Mesendoderm (in vitro differentiated cells): ENCODE results near the gene NPFFR1.

Experiments
- DNase-seq: peaks from one replicate; pipeline ENCODE4 v3.0.0; 2013
- H2AK5ac ChIP-seq: 2 replicates; pipeline ENCODE4 v1.6.1; 2013; ENCODE audit warnings: low read length, inconsistent platforms
- H2BK120ac ChIP-seq: 2 replicates; pipeline ENCODE4 v1.6.1; 2013; ENCODE audit warnings: low read depth, mild to moderate bottlenecking, low read length, moderate library complexity, mixed read lengths
- H2BK15ac ChIP-seq: replicated peaks from 2 replicates; pipeline ENCODE4 v1.6.1; 2013; ENCODE audit warnings: low read depth, mild to moderate bottlenecking, moderate library complexity
- H2BK5ac ChIP-seq: 2 replicates; pipeline ENCODE4 v1.6.1; 2013; ENCODE audit warnings: low read length, inconsistent platforms
- H3K18ac ChIP-seq: 2 replicates; pipeline ENCODE4 v1.6.1; 2013; ENCODE audit warnings: mild to moderate bottlenecking, low read length, mixed read lengths
- H3K23ac ChIP-seq: one replicate; pipeline ENCODE4 v1.6.1; 2013; ENCODE audit warnings: low read length
- H3K27ac ChIP-seq: 2 replicates; pipeline ENCODE4 v1.5.1; 2013; ENCODE audit warnings: low read depth, mild to moderate bottlenecking, inconsistent platforms, low read length, moderate library complexity
- H3K27me3 ChIP-seq: 2 replicates; pipeline ENCODE4 v1.6.1; 2013; ENCODE audit warnings: low read length, control low read depth, mild to moderate bottlenecking, inconsistent platforms; ENCODE audit not compliant: insufficient read depth, poor library complexity
- H3K36me3 ChIP-seq: 2 replicates; pipeline ENCODE4 v1.6.1; 2013; ENCODE audit warnings: low read length, inconsistent platforms; ENCODE audit not compliant: control insufficient read depth, insufficient read depth
- H3K4ac ChIP-seq: one replicate; pipeline ENCODE4 v1.6.1; 2013; ENCODE audit warnings: low read depth, mild to moderate bottlenecking, low read length, moderate library complexity
- H3K4me1 ChIP-seq: 2 replicates; pipeline ENCODE4 v1.6.1; 2013; ENCODE audit warnings: low read depth, low read length, inconsistent platforms; ENCODE audit not compliant: control insufficient read depth
- H3K4me2 ChIP-seq: 2 replicates; pipeline ENCODE4 v1.6.1; 2013; ENCODE audit warnings: low read length
- H3K4me3 ChIP-seq: 2 replicates; pipeline ENCODE4 v1.5.1; 2013; ENCODE audit warnings: mild to moderate bottlenecking, low read length
- H3K56ac ChIP-seq: one replicate; pipeline ENCODE4 v1.6.1; 2013; ENCODE audit warnings: low read length
- H3K79me1 ChIP-seq: 2 replicates; pipeline ENCODE4 v1.6.1; 2013; ENCODE audit warnings: low read length, inconsistent platforms
- H3K79me2 ChIP-seq: 2 replicates; pipeline ENCODE4 v1.6.1; 2013; ENCODE audit warnings: mild to moderate bottlenecking, low read length; ENCODE audit not compliant: control insufficient read depth, insufficient read depth
- H3K9ac ChIP-seq: 2 replicates; pipeline ENCODE4 v1.6.1; 2013; ENCODE audit warnings: low read length, inconsistent platforms
- H4K5ac ChIP-seq: one replicate; pipeline ENCODE4 v1.6.1; 2013; ENCODE audit warnings: low read length
- H4K8ac ChIP-seq: one replicate; pipeline ENCODE4 v1.6.1; 2013; ENCODE audit warnings: low read depth, mild to moderate bottlenecking, control low read depth, low read length, moderate library complexity
- WGBS: extraction: QIAGEN DNeasy Blood & Tissue Kit; methylation state at CpG from one replicate; pipeline ENCODE4 v1.1.7; 2013; ENCODE audit warnings: low lambda C conversion rate, missing lambda C conversion rate; ENCODE audit not compliant: insufficient coverage; ENCODE audit errors: extremely low coverage; 5-methylcytosine and 5-hydroxymethylcytosine counted together

NPFFR1 gene

DNA sequence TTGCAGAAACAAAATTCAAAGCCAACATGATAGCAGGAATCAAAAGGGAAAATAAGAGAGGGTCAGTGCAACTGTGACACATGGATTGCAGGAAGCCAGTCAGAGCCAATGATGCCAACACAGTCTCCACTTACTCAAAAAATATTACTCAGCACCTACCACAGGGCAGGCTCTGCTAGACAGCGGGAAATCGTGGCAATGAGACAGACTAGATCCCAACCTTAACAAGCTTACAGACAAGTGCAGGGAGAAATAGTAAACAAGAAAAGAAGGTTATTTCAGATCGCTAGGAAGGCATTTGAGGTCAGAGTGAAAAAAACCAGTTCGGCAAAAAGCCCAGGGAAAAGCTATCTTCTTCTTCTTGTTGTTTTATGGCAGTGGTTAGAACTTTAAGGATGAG lies 45.2 kb upstream of the NPFFR1 start:
- Histone ChIP-seq H2AK5ac (no peak overlapping the region), H3K9ac (no peak overlapping the region), H3K36me3 (no peaks in the 10 kb centered on the region), H3K27ac (no peak overlapping the region), H3K79me2 (no peaks in the 10 kb centered on the region), H3K23ac (no peak overlapping the region), H3K4me2 (no peak overlapping the region), H3K4me3 (no peak overlapping the region), H3K18ac (no peak overlapping the region), H2BK15ac (no peak overlapping the region), H3K56ac (no peak overlapping the region), H3K79me1 (no peaks in the 10 kb centered on the region), H2BK5ac (no peak overlapping the region), H3K4ac (no peak overlapping the region), H3K27me3 (no peaks in the 10 kb centered on the region), H4K5ac (no peak overlapping the region), H3K4me1 (no peaks in the 10 kb centered on the region), H4K8ac (no peak overlapping the region), H2BK120ac (no peak overlapping the region)
- WGBS: no CpG with 5 or more reads among the region's 4 CpGs
- no peak for DNase-seq

- H3K18ac ChIP-seq: no peak overlapping the region
- H3K79me2 ChIP-seq: no peaks in the 10 kb centered on the region
- H2BK15ac ChIP-seq: no peak overlapping the region
- no peaks in the 10 kb centered on the region for H3K79me1 ChIP-seq
- no peak overlapping the region for H3K4ac ChIP-seq
- H3K9ac ChIP-seq: no peak overlapping the region
- no peak overlapping the region for H3K23ac ChIP-seq
- no peak for DNase-seq
- no peaks in the 10 kb centered on the region for H3K36me3 ChIP-seq
- H3K27me3 ChIP-seq: no peaks in the 10 kb centered on the region
- no peak overlapping the region for H2BK120ac ChIP-seq
- H3K4me1 ChIP-seq: no peaks in the 10 kb centered on the region
- no peak overlapping the region for H3K4me3 ChIP-seq
- no peak overlapping the region for H4K5ac ChIP-seq
- no peak overlapping the region for H2AK5ac ChIP-seq
- H3K27ac ChIP-seq: no peak overlapping the region
- no peak overlapping the region for H3K56ac ChIP-seq
- no peak overlapping the region for H3K4me2 ChIP-seq
- H2BK5ac ChIP-seq: no peak overlapping the region
- no CpG with 5 or more reads among the region's 4 CpGs for WGBS
- H4K8ac ChIP-seq: no peak overlapping the region
Measured at GRCh38 chr10:70328018-70328417, 44.2 kb upstream of the NPFFR1 start.

GRCh38 chr10:70324951-70325781 lies 41.4 kb upstream of the NPFFR1 start:
- no peak overlapping the region for H4K5ac ChIP-seq
- H3K79me2 ChIP-seq: no peaks in the 10 kb centered on the region
- H3K9ac ChIP-seq: no peak overlapping the region
- H3K79me1 ChIP-seq: no peaks in the 10 kb centered on the region
- H3K23ac ChIP-seq: no peak overlapping the region
- no peak overlapping the region for H3K18ac ChIP-seq
- H2BK15ac ChIP-seq: no peak overlapping the region
- WGBS: no CpG with 5 or more reads among the region's 10 CpGs
- no peak overlapping the region for H3K56ac ChIP-seq
- no peak overlapping the region for H3K27ac ChIP-seq
- no peaks in the 10 kb centered on the region for H3K36me3 ChIP-seq
- no peak overlapping the region for H3K4me2 ChIP-seq
- H4K8ac ChIP-seq: no peak overlapping the region
- H2BK120ac ChIP-seq: no peak overlapping the region
- H2BK5ac ChIP-seq: no peak overlapping the region
- DNase-seq: no peak
- no peak overlapping the region for H3K4ac ChIP-seq
- H2AK5ac ChIP-seq: no peak overlapping the region
- H3K4me1 ChIP-seq: no peaks in the 10 kb centered on the region
- no peak overlapping the region for H3K4me3 ChIP-seq
- H3K27me3 ChIP-seq: no peaks in the 10 kb centered on the region

GRCh38 chr10:70324339-70324861 lies 40.6 kb upstream of the NPFFR1 start:
- peak; percentile 29 for DNase-seq

DNA sequence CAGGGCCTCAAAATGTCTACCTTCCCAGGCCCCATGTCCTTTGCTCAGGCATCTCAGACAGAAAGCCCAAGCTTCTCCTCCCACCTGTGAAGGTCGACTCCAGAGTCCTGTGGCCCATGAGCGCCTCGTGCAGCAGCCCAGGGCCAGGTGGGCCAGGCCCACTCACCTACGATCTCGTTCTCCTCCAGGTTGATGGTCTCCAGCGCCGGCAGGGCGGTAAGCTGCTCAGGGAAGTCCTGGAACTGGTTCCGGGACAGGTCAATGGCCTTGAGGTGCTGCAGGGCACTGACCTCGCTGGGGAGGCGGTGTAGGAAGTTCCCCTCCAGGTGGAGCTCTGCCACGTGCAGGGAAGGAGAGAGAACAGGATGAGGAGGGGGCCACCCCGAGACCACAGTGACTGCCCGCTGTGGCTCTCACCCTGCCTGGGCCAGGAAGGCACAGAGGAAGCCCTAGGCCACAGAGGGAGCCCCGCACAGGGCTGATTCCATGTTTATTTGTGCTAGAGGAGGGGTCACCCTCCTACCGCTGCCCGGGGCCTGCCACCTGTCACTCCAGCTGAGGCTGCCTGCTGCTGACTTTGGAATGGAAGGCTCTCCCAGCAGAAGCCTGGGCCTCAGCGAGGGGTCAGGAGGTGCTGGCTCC lies 40.0 kb upstream of the NPFFR1 start:
- no CpG with 5 or more reads among the region's 18 CpGs for WGBS
- Histone ChIP-seq H3K18ac (no peak overlapping the region), H3K36me3 (no peaks in the 10 kb centered on the region), H3K23ac (no peak overlapping the region), H3K4me1 (no peaks in the 10 kb centered on the region), H3K27ac (no peak overlapping the region), H3K4me3 (no peak overlapping the region), H3K4me2 (no peak overlapping the region), H3K79me1 (no peaks in the 10 kb centered on the region), H3K56ac (no peak overlapping the region), H4K8ac (no peak overlapping the region), H2BK15ac (no peak overlapping the region), H2BK120ac (no peak overlapping the region), H3K27me3 (no peaks in the 10 kb centered on the region), H3K4ac (no peak overlapping the region), H4K5ac (no peak overlapping the region), H2AK5ac (no peak overlapping the region), H3K9ac (no peak overlapping the region), H3K79me2 (no peaks in the 10 kb centered on the region), H2BK5ac (no peak overlapping the region)
- peak; percentile 49 for DNase-seq

More at GRCh38 chr10:70324339-70324861, 40.6 kb upstream of the NPFFR1 start:
- no peaks in the 10 kb centered on the region for H3K36me3 ChIP-seq
- H3K18ac ChIP-seq: no peak overlapping the region
- H3K27me3 ChIP-seq: no peaks in the 10 kb centered on the region
- no peaks in the 10 kb centered on the region for H3K4me1 ChIP-seq
- no peak overlapping the region for H3K9ac ChIP-seq
- H2BK120ac ChIP-seq: no peak overlapping the region
- H3K79me2 ChIP-seq: no peaks in the 10 kb centered on the region
- no peak overlapping the region for H3K27ac ChIP-seq
- H2AK5ac ChIP-seq: no peak overlapping the region
- no peak overlapping the region for H3K4ac ChIP-seq
- no peak overlapping the region for H2BK15ac ChIP-seq
- no peak overlapping the region for H3K4me3 ChIP-seq
- H3K4me2 ChIP-seq: no peak overlapping the region
- no peak overlapping the region for H3K56ac ChIP-seq
- H3K23ac ChIP-seq: no peak overlapping the region
- no CpG with 5 or more reads among the region's 11 CpGs for WGBS
- H3K79me1 ChIP-seq: no peaks in the 10 kb centered on the region
- H4K8ac ChIP-seq: no peak overlapping the region
- H2BK5ac ChIP-seq: no peak overlapping the region
- no peak overlapping the region for H4K5ac ChIP-seq
